SK-N-SH (cell line): Measurements from ENCODE around the gene CLEC12A. TPM values are rescaled to one million over a fixed set of nuclear protein-coding genes. Genes with fewer than 3 reads are reported as not detected.

Experiments
- CTCF ChIA-PET: fragments of 300-600, 350-600 bp; formaldehyde crosslinking; extraction: SDS; loops from one replicate; lab custom pipeline; 2021; lab: Yijun Ruan, JAX
- POLR2A ChIA-PET: fragments of 350-600 bp; sonication (Branson Sonifier 250); formaldehyde crosslinking; extraction: SDS; loops from one replicate; lab custom pipeline; 2020; ENCODE audit warnings: antibody characterized with exemption, inconsistent platforms; lab: Yijun Ruan, JAX
- DNase-seq: peaks from one replicate; pipeline ENCODE4 v3.0.0; 2012
- H2AFZ ChIP-seq: fragments of 200-600 bp; sonication (generic); 2 replicates; pipeline ENCODE4 v1.8.1; 2016; ENCODE audit warnings: antibody characterized with exemption, mild to moderate bottlenecking, low read depth
- H3F3A ChIP-seq: fragments of 200-600 bp; sonication (generic); replicated peaks from 2 replicates; pipeline ENCODE3; 2016; ENCODE audit warnings: antibody characterized with exemption, mild to moderate bottlenecking; ENCODE audit not compliant: insufficient read depth
- H3K27ac ChIP-seq, 2 experiments: fragments of 200-500 bp in 1 of 2; fragments of 200-600 bp in 1 of 2; sonication (Bioruptor generic) in 1 of 2; sonication (generic), shearing (Covaris generic) in 1 of 2; 2 replicates each; pipeline versions ENCODE4 v1.5.1 to v1.6.1; 2014 to 2016; ENCODE audit warnings: low read depth in 2 of 2, inconsistent platforms in 1 of 2, low read length in 1 of 2, mild to moderate bottlenecking in 1 of 2, mixed read lengths in 1 of 2
- H3K27me3 ChIP-seq: fragments of 200-600 bp; sonication (generic), shearing (Covaris generic); 2 replicates; pipeline ENCODE4 v1.6.1; 2016; ENCODE audit warnings: mixed run types; ENCODE audit not compliant: insufficient read depth
- H3K36me3 ChIP-seq, 2 experiments: fragments of 200-500 bp in 1 of 2; fragments of 200-600 bp in 1 of 2; sonication (Bioruptor generic) in 1 of 2; sonication (generic) in 1 of 2; replicated peaks in 1 of 2; 2 replicates each; pipeline versions ENCODE3 to v1.5.1; 2014 to 2016; ENCODE audit warnings: low read length in 1 of 2, mild to moderate bottlenecking in 1 of 2; ENCODE audit not compliant: insufficient read depth in 2 of 2, control insufficient read depth in 1 of 2
- H3K4me1 ChIP-seq, 2 experiments: fragments of 200-500 bp in 1 of 2; fragments of 200-600 bp in 1 of 2; sonication (Bioruptor generic) in 1 of 2; sonication (generic), shearing (Covaris generic) in 1 of 2; 2 replicates each; pipeline versions ENCODE4 v1.5.1 to v1.6.1; 2014 to 2016; ENCODE audit warnings: low read depth in 1 of 2, low read length in 1 of 2, mixed run types in 1 of 2; ENCODE audit not compliant: insufficient read depth in 2 of 2, control insufficient read depth in 1 of 2
- H3K4me2 ChIP-seq: fragments of 200-600 bp; sonication (generic), shearing (Covaris generic); 2 replicates; pipeline ENCODE4 v1.6.1; 2017; ENCODE audit warnings: mixed run types
- H3K4me3 ChIP-seq, 2 experiments: fragments of 200-500 bp in 1 of 2; fragments of 200-600 bp in 1 of 2; sonication (Bioruptor generic) in 1 of 2; sonication (generic), shearing (Covaris generic) in 1 of 2; 2 replicates each; pipeline versions ENCODE4 v1.5.1 to v1.8.1; 2014 to 2016; ENCODE audit warnings: low read depth in 2 of 2, inconsistent platforms in 1 of 2, low read length in 1 of 2, mild to moderate bottlenecking in 1 of 2, mixed read lengths in 1 of 2, moderate library complexity in 1 of 2
- H3K79me2 ChIP-seq: fragments of 200-600 bp; sonication (generic); 2 replicates; pipeline ENCODE4 v1.8.1; 2017; ENCODE audit warnings: mild to moderate bottlenecking; ENCODE audit not compliant: insufficient read depth
- H3K9ac ChIP-seq: fragments of 200-600 bp; sonication (generic); 2 replicates; pipeline ENCODE4 v1.6.1; 2017; ENCODE audit warnings: mixed run types
- H3K9me2 ChIP-seq: fragments of 200-600 bp; sonication (generic); 2 replicates; pipeline ENCODE4 v1.6.1; 2017; ENCODE audit warnings: mixed run types
- H3K9me3 ChIP-seq: fragments of 200-600 bp; sonication (generic); 2 replicates; pipeline ENCODE4 v1.6.1; 2017; ENCODE audit warnings: mixed run types, mild to moderate bottlenecking, moderate library complexity
- H4K20me1 ChIP-seq: fragments of 200-600 bp; sonication (generic); 2 replicates; pipeline ENCODE4 v1.6.1; 2017; ENCODE audit warnings: mild to moderate bottlenecking, mixed run types; ENCODE audit not compliant: insufficient read depth
- CHD2 ChIP-seq: fragments of 150-350 bp; IDR thresholded peaks from 2 replicates; pipeline ENCODE4 v1.6.1; 2018; ENCODE audit warnings: low read length; ENCODE audit not compliant: partially characterized antibody
- EP300 ChIP-seq, 2 experiments: IDR thresholded peaks; 2 replicates each; pipeline versions ENCODE4 v1.4.0 to v1.6.1; 2012; ENCODE audit warnings: borderline replicate concordance in 1 of 2, low read depth in 1 of 2, low read length in 1 of 2
- EZH2phosphoT487 ChIP-seq: fragments of 200-600 bp; sonication (generic); IDR thresholded peaks from 2 replicates; pipeline ENCODE4 v1.6.1; 2017; ENCODE audit warnings: low read depth, mixed run types, mild to moderate bottlenecking, antibody characterized with exemption, moderate library complexity, borderline replicate concordance
- GATA2 ChIP-seq: sonication (generic); formaldehyde crosslinking; IDR thresholded peaks from 2 replicates; pipeline ENCODE4 v1.5.0; 2020; ENCODE audit warnings: mild to moderate bottlenecking, missing genetic modification reagents
- JUND ChIP-seq: IDR thresholded peaks from 2 replicates; pipeline ENCODE4 v1.4.0; 2012
- MEF2A ChIP-seq: IDR thresholded peaks from 2 replicates; pipeline ENCODE4 v1.4.0; 2012; ENCODE audit warnings: low read depth, borderline replicate concordance
- MXI1 ChIP-seq: IDR thresholded peaks from 2 replicates; pipeline ENCODE4 v1.6.1; 2012; ENCODE audit warnings: mild to moderate bottlenecking, low read depth, low read length, improper control_type of control experiment
- NFIC ChIP-seq: IDR thresholded peaks from 2 replicates; pipeline ENCODE4 v1.4.0; 2012; ENCODE audit warnings: borderline replicate concordance
- RCOR1 ChIP-seq: fragments of 150-350 bp; IDR thresholded peaks from 2 replicates; pipeline ENCODE4 v1.6.1; 2017; ENCODE audit warnings: antibody characterized with exemption, low read length
- TEAD4 ChIP-seq: IDR thresholded peaks from 2 replicates; pipeline ENCODE4 v1.4.0; 2012; ENCODE audit warnings: mild to moderate bottlenecking, borderline replicate concordance; ENCODE audit not compliant: insufficient read depth
- WGBS: methylation state at CpG from one replicate; pipeline ENCODE4 v1.1.6; 2017; ENCODE audit warnings: low lambda C conversion rate; 5-methylcytosine and 5-hydroxymethylcytosine counted together
- polyA plus RNA-seq, 3 experiments: library from polyadenylated mRNA; depleted of rRNA; stranded (reverse); fragments of >200 nt; gene quantifications; 2 replicates each; pipeline ENCODE4 v1.2.3, GENCODE V29; 2012
- TF ChIP-seq, protein P1 (sequence below): fragments of 200-600 bp; sonication (generic); IDR thresholded peaks from 2 replicates; pipeline ENCODE4 v1.6.1; 2017; ENCODE audit warnings: antibody characterized with exemption, mild to moderate bottlenecking, moderate library complexity
- TF ChIP-seq, protein P2 (sequence below): fragments of 150-350 bp; IDR thresholded peaks from 2 replicates; pipeline ENCODE4 v1.6.1; 2016; ENCODE audit warnings: mild to moderate bottlenecking, low read depth, low read length

Gene CLEC12A
- polyA plus RNA-seq, 1 of the 3 experiments (the other 2 are of a cell fraction): not detected

DNA sequence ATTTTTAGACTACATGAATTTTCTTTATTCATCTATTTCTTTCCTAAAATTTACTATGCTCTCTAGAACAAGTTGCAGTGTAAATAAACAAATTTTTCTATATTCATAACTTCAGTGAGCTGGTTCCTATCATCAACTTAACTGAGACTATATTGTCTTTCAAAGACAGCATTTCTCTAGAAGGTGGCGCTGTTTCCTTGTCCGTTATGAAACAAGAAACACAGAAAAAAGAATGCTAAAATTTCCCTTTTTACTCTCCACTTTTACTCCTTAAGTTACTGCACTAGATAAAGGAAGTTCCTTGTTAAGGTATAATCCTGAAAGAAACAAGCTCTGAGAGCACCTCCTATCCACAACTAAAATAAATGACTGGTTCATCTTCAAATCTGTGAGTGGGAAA is 30.8 kb upstream of the CLEC12A start:
- no peak overlapping the region for H3K4me2 ChIP-seq
- no peaks in the 10 kb centered on the region for H3K36me3 ChIP-seq
- no peaks in the 10 kb centered on the region for H3K9me3 ChIP-seq
- H3K27ac ChIP-seq: no peak overlapping the region
- no peaks in the 10 kb centered on the region for H3K79me2 ChIP-seq
- TF ChIP-seq EZH2phosphoT487 (no peak), TEAD4 (no peak), EP300 (IDR thresholded peaks at IDR 0.05; ENCODE audit: borderline replicate concordance in 1 of 2, low read depth in 1 of 2, low read length in 1 of 2) (no peak), CHD2 (no peak), RCOR1 (no peak), GATA2 (no peak)
- TF ChIP-seq, protein P1, sequence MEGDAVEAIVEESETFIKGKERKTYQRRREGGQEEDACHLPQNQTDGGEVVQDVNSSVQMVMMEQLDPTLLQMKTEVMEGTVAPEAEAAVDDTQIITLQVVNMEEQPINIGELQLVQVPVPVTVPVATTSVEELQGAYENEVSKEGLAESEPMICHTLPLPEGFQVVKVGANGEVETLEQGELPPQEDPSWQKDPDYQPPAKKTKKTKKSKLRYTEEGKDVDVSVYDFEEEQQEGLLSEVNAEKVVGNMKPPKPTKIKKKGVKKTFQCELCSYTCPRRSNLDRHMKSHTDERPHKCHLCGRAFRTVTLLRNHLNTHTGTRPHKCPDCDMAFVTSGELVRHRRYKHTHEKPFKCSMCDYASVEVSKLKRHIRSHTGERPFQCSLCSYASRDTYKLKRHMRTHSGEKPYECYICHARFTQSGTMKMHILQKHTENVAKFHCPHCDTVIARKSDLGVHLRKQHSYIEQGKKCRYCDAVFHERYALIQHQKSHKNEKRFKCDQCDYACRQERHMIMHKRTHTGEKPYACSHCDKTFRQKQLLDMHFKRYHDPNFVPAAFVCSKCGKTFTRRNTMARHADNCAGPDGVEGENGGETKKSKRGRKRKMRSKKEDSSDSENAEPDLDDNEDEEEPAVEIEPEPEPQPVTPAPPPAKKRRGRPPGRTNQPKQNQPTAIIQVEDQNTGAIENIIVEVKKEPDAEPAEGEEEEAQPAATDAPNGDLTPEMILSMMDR: peak; percentile 36
- TF ChIP-seq, protein P2, sequence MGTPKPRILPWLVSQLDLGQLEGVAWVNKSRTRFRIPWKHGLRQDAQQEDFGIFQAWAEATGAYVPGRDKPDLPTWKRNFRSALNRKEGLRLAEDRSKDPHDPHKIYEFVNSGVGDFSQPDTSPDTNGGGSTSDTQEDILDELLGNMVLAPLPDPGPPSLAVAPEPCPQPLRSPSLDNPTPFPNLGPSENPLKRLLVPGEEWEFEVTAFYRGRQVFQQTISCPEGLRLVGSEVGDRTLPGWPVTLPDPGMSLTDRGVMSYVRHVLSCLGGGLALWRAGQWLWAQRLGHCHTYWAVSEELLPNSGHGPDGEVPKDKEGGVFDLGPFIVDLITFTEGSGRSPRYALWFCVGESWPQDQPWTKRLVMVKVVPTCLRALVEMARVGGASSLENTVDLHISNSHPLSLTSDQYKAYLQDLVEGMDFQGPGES: no peak
- H3K9ac ChIP-seq: no peak overlapping the region
- H4K20me1 ChIP-seq: no peaks in the 10 kb centered on the region
- no peaks in the 10 kb centered on the region for H3K4me1 ChIP-seq
- no peaks in the 10 kb centered on the region for H3F3A ChIP-seq
- ChIA-PET POLR2A (no interaction called here), CTCF (interaction anchor here (1.0 to 1.7 kb wide), 2 partner anchors 8 to 190 kb away, joined by 3 to 5 read pairs; no protein-coding TSS in a partner anchor)
- H2AFZ ChIP-seq: no peak overlapping the region
- WGBS: 2% methylated on average over 2 of the region's 2 CpGs
- DNase-seq: no peak
- no peak overlapping the region; a peak in 1 of 4 replicates for H3K4me3 ChIP-seq
- peaks cover 19% of the 10 kb centered on the region; the same call in 1 of the 2 replicates for H3K27me3 ChIP-seq
- H3K9me2 ChIP-seq: no peaks in the 10 kb centered on the region

DNA sequence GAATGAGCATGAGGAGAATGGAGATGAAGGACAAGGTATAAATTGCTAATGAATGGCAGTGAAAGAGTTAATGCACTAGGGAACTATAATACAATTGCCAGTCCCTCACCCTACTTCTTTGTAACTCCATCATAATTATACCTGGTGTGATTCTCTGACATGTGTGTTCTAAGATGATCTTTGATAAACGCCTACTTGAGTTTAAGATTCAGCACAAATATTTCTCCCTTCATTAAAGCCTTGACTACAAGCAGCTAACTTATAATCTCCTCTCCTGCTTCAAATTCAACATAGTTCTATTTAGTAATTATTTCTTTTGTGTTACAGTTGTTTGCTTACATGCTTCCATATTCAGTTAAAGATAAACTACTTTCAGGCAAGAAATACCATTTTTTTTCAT is 29.4 kb upstream of the CLEC12A start:
- POLR2A ChIA-PET: no interaction called here
- Histone ChIP-seq H4K20me1 (no peaks in the 10 kb centered on the region), H3F3A (no peaks in the 10 kb centered on the region), H3K36me3 (no peaks in the 10 kb centered on the region), H3K9me2 (no peaks in the 10 kb centered on the region), H3K4me3 (no peak overlapping the region), H3K9ac (no peak overlapping the region), H3K9me3 (no peaks in the 10 kb centered on the region), H2AFZ (no peak overlapping the region), H3K4me2 (no peak overlapping the region), H3K27me3 (peaks cover 9% of the 10 kb centered on the region; the same call in 1 of the 2 replicates), H3K27ac (no peak overlapping the region), H3K79me2 (no peaks in the 10 kb centered on the region), H3K4me1 (no peaks in the 10 kb centered on the region)
- CTCF ChIA-PET: no interaction called here
- 5% methylated on average over 1 of the region's 1 CpG for WGBS
- no peak for DNase-seq
- TF ChIP-seq MEF2A: no peak
- TF ChIP-seq JUND: no peak
- TF ChIP-seq MXI1: no peak
- no peak for TF ChIP-seq TEAD4
- no peak for TF ChIP-seq NFIC
- TF ChIP-seq, all 33 proteins: peak for 0
